ENCODE results near the gene STIMATE. TPM values are rescaled to one million over a fixed set of nuclear protein-coding genes. Genes with fewer than 3 reads are reported as not detected.

The STIMATE gene
- polyA plus RNA-seq, 1 of the 3 experiments (the other 2 are of a cell fraction), result 9.3 TPM

DNA sequence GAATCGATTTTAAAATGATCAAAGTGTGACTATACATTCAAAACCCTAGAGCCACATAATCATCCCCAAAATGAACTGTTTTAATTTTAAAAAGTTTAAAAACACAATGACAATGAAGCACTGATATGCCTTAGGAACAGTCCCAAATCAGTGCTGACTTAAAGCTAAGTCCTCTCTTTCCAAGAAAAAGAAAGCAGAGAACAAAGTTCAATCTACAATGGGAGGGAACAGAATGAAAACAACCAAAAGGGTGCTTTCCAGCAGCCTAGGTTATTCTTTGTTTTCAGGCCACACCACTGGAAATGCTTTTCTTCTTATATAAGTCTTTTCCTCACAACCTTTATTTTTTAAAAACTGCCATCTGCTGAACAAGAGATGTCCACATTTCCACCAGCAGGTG lies 7.2 kb upstream of the STIMATE start:
- CTCF ChIA-PET, result interaction anchor here (0.8 to 1.2 kb wide), 4 partner anchors 10 to 168 kb away, joined by 3 to 5 read pairs (median 3); no protein-coding TSS in a partner anchor
- Histone ChIP-seq H3K27me3 (ENCODE audit: insufficient read depth) (no peaks in the 10 kb centered on the region), H3K4me2 (no peak overlapping the region), H3K4me1 (ENCODE audit: control insufficient read depth in 1 of 2, insufficient read depth in 2 of 2, low read depth in 1 of 2, low read length in 1 of 2) (no peaks in the 10 kb centered on the region), H3K9me3 (no peaks in the 10 kb centered on the region), H3K9ac (no peak overlapping the region), H3K27ac (ENCODE audit: low read depth in 2 of 2, low read length in 1 of 2) (no peak overlapping the region), H3K36me3 (replicated peaks in 1 of 2; ENCODE audit: control insufficient read depth in 1 of 2, insufficient read depth in 2 of 2, low read length in 1 of 2) (peaks cover 0 to 4% of the 10 kb centered on the region in 2 experiments), H3K4me3 (ENCODE audit: low read depth in 2 of 2, low read length in 1 of 2) (no peak overlapping the region), H2AFZ (ENCODE audit: low read depth) (no peak overlapping the region), H4K20me1 (ENCODE audit: insufficient read depth) (no peaks in the 10 kb centered on the region), H3K79me2 (ENCODE audit: insufficient read depth) (no peaks in the 10 kb centered on the region), H3K9me2 (no peaks in the 10 kb centered on the region), H3F3A (replicated peaks; ENCODE audit: insufficient read depth) (no peaks in the 10 kb centered on the region)
- DNase-seq, result no peak
- POLR2A ChIA-PET, result no interaction called here
- TF ChIP-seq NFIC (IDR thresholded peaks at IDR 0.05; ENCODE audit: borderline replicate concordance), result no peak
- no peak for TF ChIP-seq EP300 (IDR thresholded peaks at IDR 0.05; ENCODE audit: borderline replicate concordance in 1 of 2, low read depth in 1 of 2, low read length in 1 of 2)
- TF ChIP-seq TCF12 (IDR thresholded peaks at IDR 0.05), result no peak
- TF ChIP-seq RXRA (IDR thresholded peaks at IDR 0.05; ENCODE audit: borderline replicate concordance, low read depth), result no peak
- TF ChIP-seq YY1 (IDR thresholded peaks at IDR 0.05; ENCODE audit: low read depth), result no peak
- no peak for TF ChIP-seq RFX5 (IDR thresholded peaks at IDR 0.05; ENCODE audit: low read length)
- no peak for TF ChIP-seq TEAD4 (IDR thresholded peaks at IDR 0.05; ENCODE audit: borderline replicate concordance, insufficient read depth)
- no peak for TF ChIP-seq GABPA (IDR thresholded peaks at IDR 0.05; ENCODE audit: low read depth)
- TF ChIP-seq JUND (IDR thresholded peaks at IDR 0.05), result no peak
- 41% methylated on average over 1 of the region's 1 CpG for WGBS (ENCODE audit: low lambda C conversion rate)

DNA sequence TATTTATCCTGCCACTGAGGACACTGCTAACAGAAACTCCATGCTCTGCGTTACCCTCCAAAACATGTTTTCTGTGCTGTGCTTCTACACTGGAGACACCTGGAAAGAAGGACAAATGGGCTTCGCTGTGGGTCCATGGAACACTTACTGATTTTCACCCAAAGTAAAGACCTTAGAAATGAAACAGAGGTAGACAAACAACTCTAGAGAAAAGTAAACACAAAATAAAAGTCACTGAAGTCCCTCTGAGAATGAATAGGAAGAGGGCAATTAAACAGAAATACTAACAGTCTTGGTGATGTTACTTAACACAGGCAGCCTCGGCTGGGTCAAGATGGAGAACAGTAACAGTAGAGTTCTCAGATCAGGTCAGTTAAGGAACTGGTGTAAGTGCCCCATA lies 6.7 kb upstream of the STIMATE start:
- Histone ChIP-seq H3K27me3 (ENCODE audit: insufficient read depth) (no peaks in the 10 kb centered on the region), H3K9me3 (no peaks in the 10 kb centered on the region), H3F3A (replicated peaks; ENCODE audit: insufficient read depth) (no peaks in the 10 kb centered on the region), H3K27ac (ENCODE audit: low read depth in 2 of 2, low read length in 1 of 2) (no peak overlapping the region), H3K9me2 (no peaks in the 10 kb centered on the region), H3K36me3 (replicated peaks in 1 of 2; ENCODE audit: control insufficient read depth in 1 of 2, insufficient read depth in 2 of 2, low read length in 1 of 2) (peaks cover 0 to 4% of the 10 kb centered on the region in 2 experiments), H3K79me2 (ENCODE audit: insufficient read depth) (no peaks in the 10 kb centered on the region), H2AFZ (ENCODE audit: low read depth) (no peak overlapping the region), H3K4me1 (ENCODE audit: control insufficient read depth in 1 of 2, insufficient read depth in 2 of 2, low read depth in 1 of 2, low read length in 1 of 2) (no peaks in the 10 kb centered on the region), H3K4me2 (no peak overlapping the region), H4K20me1 (ENCODE audit: insufficient read depth) (no peaks in the 10 kb centered on the region), H3K4me3 (ENCODE audit: low read depth in 2 of 2, low read length in 1 of 2) (no peak overlapping the region), H3K9ac (no peak overlapping the region)
- ChIA-PET POLR2A (no interaction called here), CTCF (interaction anchor here (0.8 to 1.2 kb wide), 3 partner anchors 11 to 169 kb away, joined by 3 read pairs; no protein-coding TSS in a partner anchor)
- no peak for DNase-seq
- TF ChIP-seq NRF1 (IDR thresholded peaks at IDR 0.05; ENCODE audit: low read depth, low read length) (no peak), TCF12 (IDR thresholded peaks at IDR 0.05) (no peak), POLR2AphosphoS5 (IDR thresholded peaks at IDR 0.05; ENCODE audit: low read depth, low read length) (no peak), YY1 (IDR thresholded peaks at IDR 0.05; ENCODE audit: low read depth) (no peak), RFX5 (IDR thresholded peaks at IDR 0.05; ENCODE audit: low read length) (no peak), EZH2phosphoT487 (IDR thresholded peaks at IDR 0.05; ENCODE audit: borderline replicate concordance, low read depth) (no peak), JUND (IDR thresholded peaks at IDR 0.05) (no peak), ELF1 (IDR thresholded peaks at IDR 0.05) (no peak), TEAD4 (IDR thresholded peaks at IDR 0.05; ENCODE audit: borderline replicate concordance, insufficient read depth) (no peak), EP300 (IDR thresholded peaks at IDR 0.05; ENCODE audit: borderline replicate concordance in 1 of 2, low read depth in 1 of 2, low read length in 1 of 2) (no peak), FOXJ3 (CRISPR knock-in tag; IDR thresholded peaks at IDR 0.05) (no peak), RCOR1 (IDR thresholded peaks at IDR 0.05; ENCODE audit: low read length) (no peak), FOXM1 (IDR thresholded peaks at IDR 0.05; ENCODE audit: low read depth) (no peak), MEF2A (IDR thresholded peaks at IDR 0.05; ENCODE audit: borderline replicate concordance, low read depth) (no peak)
- TF ChIP-seq, protein P1, sequence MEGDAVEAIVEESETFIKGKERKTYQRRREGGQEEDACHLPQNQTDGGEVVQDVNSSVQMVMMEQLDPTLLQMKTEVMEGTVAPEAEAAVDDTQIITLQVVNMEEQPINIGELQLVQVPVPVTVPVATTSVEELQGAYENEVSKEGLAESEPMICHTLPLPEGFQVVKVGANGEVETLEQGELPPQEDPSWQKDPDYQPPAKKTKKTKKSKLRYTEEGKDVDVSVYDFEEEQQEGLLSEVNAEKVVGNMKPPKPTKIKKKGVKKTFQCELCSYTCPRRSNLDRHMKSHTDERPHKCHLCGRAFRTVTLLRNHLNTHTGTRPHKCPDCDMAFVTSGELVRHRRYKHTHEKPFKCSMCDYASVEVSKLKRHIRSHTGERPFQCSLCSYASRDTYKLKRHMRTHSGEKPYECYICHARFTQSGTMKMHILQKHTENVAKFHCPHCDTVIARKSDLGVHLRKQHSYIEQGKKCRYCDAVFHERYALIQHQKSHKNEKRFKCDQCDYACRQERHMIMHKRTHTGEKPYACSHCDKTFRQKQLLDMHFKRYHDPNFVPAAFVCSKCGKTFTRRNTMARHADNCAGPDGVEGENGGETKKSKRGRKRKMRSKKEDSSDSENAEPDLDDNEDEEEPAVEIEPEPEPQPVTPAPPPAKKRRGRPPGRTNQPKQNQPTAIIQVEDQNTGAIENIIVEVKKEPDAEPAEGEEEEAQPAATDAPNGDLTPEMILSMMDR (IDR thresholded peaks at IDR 0.05), result no peak
- TF ChIP-seq, protein P2, sequence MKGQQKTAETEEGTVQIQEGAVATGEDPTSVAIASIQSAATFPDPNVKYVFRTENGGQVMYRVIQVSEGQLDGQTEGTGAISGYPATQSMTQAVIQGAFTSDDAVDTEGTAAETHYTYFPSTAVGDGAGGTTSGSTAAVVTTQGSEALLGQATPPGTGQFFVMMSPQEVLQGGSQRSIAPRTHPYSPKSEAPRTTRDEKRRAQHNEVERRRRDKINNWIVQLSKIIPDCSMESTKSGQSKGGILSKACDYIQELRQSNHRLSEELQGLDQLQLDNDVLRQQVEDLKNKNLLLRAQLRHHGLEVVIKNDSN (IDR thresholded peaks at IDR 0.05; ENCODE audit: borderline replicate concordance, low read depth), result no peak
- TF ChIP-seq, protein P3, sequence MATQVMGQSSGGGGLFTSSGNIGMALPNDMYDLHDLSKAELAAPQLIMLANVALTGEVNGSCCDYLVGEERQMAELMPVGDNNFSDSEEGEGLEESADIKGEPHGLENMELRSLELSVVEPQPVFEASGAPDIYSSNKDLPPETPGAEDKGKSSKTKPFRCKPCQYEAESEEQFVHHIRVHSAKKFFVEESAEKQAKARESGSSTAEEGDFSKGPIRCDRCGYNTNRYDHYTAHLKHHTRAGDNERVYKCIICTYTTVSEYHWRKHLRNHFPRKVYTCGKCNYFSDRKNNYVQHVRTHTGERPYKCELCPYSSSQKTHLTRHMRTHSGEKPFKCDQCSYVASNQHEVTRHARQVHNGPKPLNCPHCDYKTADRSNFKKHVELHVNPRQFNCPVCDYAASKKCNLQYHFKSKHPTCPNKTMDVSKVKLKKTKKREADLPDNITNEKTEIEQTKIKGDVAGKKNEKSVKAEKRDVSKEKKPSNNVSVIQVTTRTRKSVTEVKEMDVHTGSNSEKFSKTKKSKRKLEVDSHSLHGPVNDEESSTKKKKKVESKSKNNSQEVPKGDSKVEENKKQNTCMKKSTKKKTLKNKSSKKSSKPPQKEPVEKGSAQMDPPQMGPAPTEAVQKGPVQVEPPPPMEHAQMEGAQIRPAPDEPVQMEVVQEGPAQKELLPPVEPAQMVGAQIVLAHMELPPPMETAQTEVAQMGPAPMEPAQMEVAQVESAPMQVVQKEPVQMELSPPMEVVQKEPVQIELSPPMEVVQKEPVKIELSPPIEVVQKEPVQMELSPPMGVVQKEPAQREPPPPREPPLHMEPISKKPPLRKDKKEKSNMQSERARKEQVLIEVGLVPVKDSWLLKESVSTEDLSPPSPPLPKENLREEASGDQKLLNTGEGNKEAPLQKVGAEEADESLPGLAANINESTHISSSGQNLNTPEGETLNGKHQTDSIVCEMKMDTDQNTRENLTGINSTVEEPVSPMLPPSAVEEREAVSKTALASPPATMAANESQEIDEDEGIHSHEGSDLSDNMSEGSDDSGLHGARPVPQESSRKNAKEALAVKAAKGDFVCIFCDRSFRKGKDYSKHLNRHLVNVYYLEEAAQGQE (IDR thresholded peaks at IDR 0.05; ENCODE audit: low read depth, low read length), result no peak
- TF ChIP-seq, protein P4, sequence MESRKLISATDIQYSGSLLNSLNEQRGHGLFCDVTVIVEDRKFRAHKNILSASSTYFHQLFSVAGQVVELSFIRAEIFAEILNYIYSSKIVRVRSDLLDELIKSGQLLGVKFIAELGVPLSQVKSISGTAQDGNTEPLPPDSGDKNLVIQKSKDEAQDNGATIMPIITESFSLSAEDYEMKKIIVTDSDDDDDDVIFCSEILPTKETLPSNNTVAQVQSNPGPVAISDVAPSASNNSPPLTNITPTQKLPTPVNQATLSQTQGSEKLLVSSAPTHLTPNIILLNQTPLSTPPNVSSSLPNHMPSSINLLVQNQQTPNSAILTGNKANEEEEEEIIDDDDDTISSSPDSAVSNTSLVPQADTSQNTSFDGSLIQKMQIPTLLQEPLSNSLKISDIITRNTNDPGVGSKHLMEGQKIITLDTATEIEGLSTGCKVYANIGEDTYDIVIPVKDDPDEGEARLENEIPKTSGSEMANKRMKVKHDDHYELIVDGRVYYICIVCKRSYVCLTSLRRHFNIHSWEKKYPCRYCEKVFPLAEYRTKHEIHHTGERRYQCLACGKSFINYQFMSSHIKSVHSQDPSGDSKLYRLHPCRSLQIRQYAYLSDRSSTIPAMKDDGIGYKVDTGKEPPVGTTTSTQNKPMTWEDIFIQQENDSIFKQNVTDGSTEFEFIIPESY (IDR thresholded peaks at IDR 0.05; ENCODE audit: borderline replicate concordance, low read depth), result no peak
- 86% methylated on average over 3 of the region's 3 CpGs for WGBS (ENCODE audit: low lambda C conversion rate)
